Caco-2 (cell line): ENCODE measurements around the gene SMIM45.

Experiments
- BruUV-seq: library from RNA; stranded (reverse); fragments of 400-500 nt; replicated peaks from 2 replicates; lab custom pipeline; 2021; lab: Mats Ljungman, UMichigan
- CTCF ChIA-PET: fragments of 300-600 bp; sonication (Branson Sonifier 250); formaldehyde crosslinking; loops from one replicate; lab custom pipeline; 2022; ENCODE audit warnings: antibody characterized with exemption; lab: Charles Lee
- POLR2A ChIA-PET: fragments of 300-600 bp; sonication (Branson Sonifier 250); formaldehyde crosslinking; loops from one replicate; lab custom pipeline; 2022; ENCODE audit warnings: antibody characterized with exemption; lab: Charles Lee
- DNase-seq, 2 experiments: peaks; one replicate each; pipeline versions ENCODE4 v3.0.0 to v3.0.0-alpha.2; 2020 to 2022
- H3K27me3 ChIP-seq: replicated peaks from 2 replicates; pipeline ENCODE4 v1.6.0; 2011; ENCODE audit warnings: low read length; ENCODE audit not compliant: control insufficient read depth, insufficient read depth
- H3K36me3 ChIP-seq: 2 replicates; pipeline ENCODE4 v1.5.1; 2011; ENCODE audit warnings: low read length; ENCODE audit not compliant: control insufficient read depth, insufficient read depth
- H3K4me1 ChIP-seq: fragments of 250-450 bp; sonication (Bioruptor Pico); 2 replicates; pipeline ENCODE4 v1.5.1; 2020; ENCODE audit warnings: mild to moderate bottlenecking
- H3K4me3 ChIP-seq: 2 replicates; pipeline ENCODE4 v1.5.1; 2011; ENCODE audit warnings: low read depth, mild to moderate bottlenecking, control low read depth, low read length
- H3K9me3 ChIP-seq: fragments of 250-450 bp; sonication (Bioruptor Pico); 2 replicates; pipeline ENCODE4 v1.5.1; 2020; ENCODE audit warnings: mild to moderate bottlenecking, moderate library complexity
- H3K27ac Mint-ChIP-seq: one replicate; pipeline ENCODE4 v1.8.0; 2022; ENCODE audit warnings: mixed read lengths; ENCODE audit not compliant: unreplicated experiment
- H3K27me3 Mint-ChIP-seq: one replicate; pipeline ENCODE4 v1.8.0; 2022; ENCODE audit warnings: mixed read lengths; ENCODE audit not compliant: insufficient read depth, unreplicated experiment
- H3K36me3 Mint-ChIP-seq: one replicate; pipeline ENCODE4 v1.8.0; 2022; ENCODE audit warnings: mild to moderate bottlenecking, mixed read lengths; ENCODE audit not compliant: insufficient read depth, unreplicated experiment
- H3K4me1 Mint-ChIP-seq: one replicate; pipeline ENCODE4 v1.8.0; 2022; ENCODE audit warnings: low read depth, mixed read lengths; ENCODE audit not compliant: unreplicated experiment
- H3K4me3 Mint-ChIP-seq: one replicate; pipeline ENCODE4 v1.8.0; 2022; ENCODE audit warnings: mild to moderate bottlenecking, moderate library complexity, mixed read lengths; ENCODE audit not compliant: unreplicated experiment
- H3K9me3 Mint-ChIP-seq: one replicate; pipeline ENCODE4 v1.8.0; 2022; ENCODE audit warnings: mixed read lengths; ENCODE audit not compliant: unreplicated experiment
- intact Hi-C: fragments of 100-400 bp; cut with micrococcal nuclease; formaldehyde crosslinking; loops from one replicate; pipeline ENCODE4 v1.10.0; 2022; ENCODE audit not compliant: unreplicated experiment
- TF ChIP-seq, protein P1 (sequence below), 2 experiments: fragments of 200-600 bp in 1 of 2; IDR thresholded peaks; 1 replicate in 1 of 2; 2 replicates in 1 of 2; pipeline versions ENCODE4 v1.5.1 to v1.8.0; 2011 to 2022; ENCODE audit warnings: antibody characterized with exemption in 1 of 2, control low read depth in 1 of 2, inconsistent platforms in 1 of 2, low read depth in 1 of 2, low read length in 1 of 2, mild to moderate bottlenecking in 1 of 2, moderate library complexity in 1 of 2; ENCODE audit not compliant: insufficient read depth in 1 of 2, severe bottlenecking in 1 of 2, unreplicated experiment in 1 of 2

Gene SMIM45

DNA sequence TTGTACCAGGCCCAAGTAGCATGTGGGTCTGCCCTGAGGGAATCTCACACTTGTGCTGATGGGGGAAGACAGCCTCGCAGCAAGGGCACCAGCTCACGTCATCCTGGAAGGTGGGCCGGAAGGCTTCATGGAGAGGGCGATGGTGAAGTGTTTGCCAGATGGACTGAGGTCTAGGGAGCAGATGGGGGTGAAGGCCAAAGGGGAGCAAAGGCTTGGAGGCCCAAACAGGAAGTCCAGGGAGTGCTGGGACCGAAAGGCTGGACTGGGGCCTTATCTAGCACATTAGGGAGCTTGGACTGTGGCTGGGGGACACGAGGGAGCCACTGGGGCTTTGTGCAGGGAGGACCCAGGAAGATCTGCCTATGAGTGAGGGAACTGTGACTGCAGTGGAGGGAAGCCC, 24.1 kb upstream of the SMIM45 start:
- POLR2A ChIA-PET: interaction anchor here (0.8 kb wide), 1 partner anchor 127 kb away, joined by 4 read pairs; the partner anchor contains the start of gene CCDC134
- intact Hi-C loops: loop anchor here (1.0 kb wide), 1 partner anchor 18 kb away; no protein-coding TSS in a partner anchor

DNA sequence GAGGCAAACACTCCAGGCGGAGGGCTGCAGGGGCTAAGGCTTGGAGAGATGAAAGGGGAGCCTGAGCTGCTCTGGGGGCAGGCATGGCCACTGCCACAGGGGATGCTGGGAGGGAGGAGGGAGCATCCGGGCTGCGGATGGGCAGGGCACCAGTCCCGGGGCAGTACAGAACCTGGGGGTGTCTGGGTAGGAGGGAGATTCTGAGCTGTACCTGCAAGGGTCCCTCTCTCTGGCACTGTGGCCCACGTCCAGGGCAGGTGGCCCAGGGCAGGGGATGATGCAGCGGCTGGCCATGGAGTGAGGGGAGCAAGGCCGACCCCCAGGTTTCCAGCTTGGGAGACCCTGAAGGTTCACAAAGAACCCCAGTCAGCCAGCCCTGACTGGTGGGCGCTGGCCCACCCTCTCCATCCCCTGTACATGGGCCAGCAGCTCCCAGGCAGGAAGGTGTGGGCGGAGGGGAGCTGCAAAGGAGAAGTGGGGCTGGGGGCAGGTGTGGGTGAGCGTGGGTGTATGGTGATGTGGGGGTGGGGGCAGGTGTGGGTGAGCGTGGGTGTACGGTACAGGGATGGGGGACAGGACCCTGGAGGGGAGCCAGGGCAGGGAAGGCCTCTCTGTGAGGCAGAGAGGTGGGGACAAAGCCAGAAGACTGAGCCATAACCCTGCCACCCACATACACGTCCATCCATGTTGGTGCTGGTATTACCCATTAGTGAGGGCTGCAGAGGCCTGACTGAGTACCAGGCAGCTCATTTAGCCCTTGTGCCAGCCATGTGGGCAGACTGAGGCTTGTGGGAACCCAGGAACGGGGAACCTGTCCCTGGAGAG, 23.1 kb upstream of the SMIM45 start:
- Histone ChIP-seq H3K4me3 (no peak overlapping the region), H3K27me3 (no peaks in the 10 kb centered on the region), H3K36me3 (no peaks in the 10 kb centered on the region), H3K9me3 (no peaks in the 10 kb centered on the region), H3K4me1 (no peaks in the 10 kb centered on the region)
- H3K36me3 Mint-ChIP-seq: peaks cover 45% of the 10 kb centered on the region
- no TSS peak for BruUV-seq
- POLR2A ChIA-PET: interaction anchor here (0.8 kb wide), 1 partner anchor 128 kb away, joined by 4 read pairs; the partner anchor contains the start of gene CCDC134
- no peaks in the 10 kb centered on the region for H3K27me3 Mint-ChIP-seq
- no peak for DNase-seq
- CTCF ChIA-PET: interaction anchor here (1.1 kb wide), 1 partner anchor 232 kb away, joined by 3 read pairs; no protein-coding TSS in a partner anchor
- no peaks in the 10 kb centered on the region for H3K9me3 Mint-ChIP-seq
- intact Hi-C loops: loop anchor here (1.0 kb wide), 1 partner anchor 17 kb away; no protein-coding TSS in a partner anchor
- peak overlapping the region; percentile 42 for H3K27ac Mint-ChIP-seq
- TF ChIP-seq, protein P1, sequence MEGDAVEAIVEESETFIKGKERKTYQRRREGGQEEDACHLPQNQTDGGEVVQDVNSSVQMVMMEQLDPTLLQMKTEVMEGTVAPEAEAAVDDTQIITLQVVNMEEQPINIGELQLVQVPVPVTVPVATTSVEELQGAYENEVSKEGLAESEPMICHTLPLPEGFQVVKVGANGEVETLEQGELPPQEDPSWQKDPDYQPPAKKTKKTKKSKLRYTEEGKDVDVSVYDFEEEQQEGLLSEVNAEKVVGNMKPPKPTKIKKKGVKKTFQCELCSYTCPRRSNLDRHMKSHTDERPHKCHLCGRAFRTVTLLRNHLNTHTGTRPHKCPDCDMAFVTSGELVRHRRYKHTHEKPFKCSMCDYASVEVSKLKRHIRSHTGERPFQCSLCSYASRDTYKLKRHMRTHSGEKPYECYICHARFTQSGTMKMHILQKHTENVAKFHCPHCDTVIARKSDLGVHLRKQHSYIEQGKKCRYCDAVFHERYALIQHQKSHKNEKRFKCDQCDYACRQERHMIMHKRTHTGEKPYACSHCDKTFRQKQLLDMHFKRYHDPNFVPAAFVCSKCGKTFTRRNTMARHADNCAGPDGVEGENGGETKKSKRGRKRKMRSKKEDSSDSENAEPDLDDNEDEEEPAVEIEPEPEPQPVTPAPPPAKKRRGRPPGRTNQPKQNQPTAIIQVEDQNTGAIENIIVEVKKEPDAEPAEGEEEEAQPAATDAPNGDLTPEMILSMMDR (IDR thresholded peaks at IDR 0.05; ENCODE audit: insufficient read depth in 1 of 2, low read depth in 1 of 2, low read length in 1 of 2, severe bottlenecking in 1 of 2, unreplicated experiment in 1 of 2): no peak
- no peak overlapping the region for H3K4me3 Mint-ChIP-seq
- no peaks in the 10 kb centered on the region for H3K4me1 Mint-ChIP-seq

More for the DNA sequence above, 24.1 kb upstream of the SMIM45 start:
- Mint-ChIP-seq H3K27me3 (no peaks in the 10 kb centered on the region), H3K4me3 (peak overlapping the region; percentile 61), H3K36me3 (peaks cover 42% of the 10 kb centered on the region), H3K27ac (peak overlapping the region; percentile 42), H3K9me3 (no peaks in the 10 kb centered on the region), H3K4me1 (no peaks in the 10 kb centered on the region)
- Histone ChIP-seq H3K4me3 (no peak overlapping the region), H3K4me1 (no peaks in the 10 kb centered on the region), H3K9me3 (no peaks in the 10 kb centered on the region), H3K36me3 (no peaks in the 10 kb centered on the region), H3K27me3 (no peaks in the 10 kb centered on the region)
- no peak for DNase-seq
- CTCF ChIA-PET: interaction anchor here (1.1 kb wide), 1 partner anchor 231 kb away, joined by 3 read pairs; no protein-coding TSS in a partner anchor
- BruUV-seq: no TSS peak
- TF ChIP-seq, protein P1 (IDR thresholded peaks at IDR 0.05; ENCODE audit: insufficient read depth in 1 of 2, low read depth in 1 of 2, low read length in 1 of 2, severe bottlenecking in 1 of 2, unreplicated experiment in 1 of 2): no peak

DNA sequence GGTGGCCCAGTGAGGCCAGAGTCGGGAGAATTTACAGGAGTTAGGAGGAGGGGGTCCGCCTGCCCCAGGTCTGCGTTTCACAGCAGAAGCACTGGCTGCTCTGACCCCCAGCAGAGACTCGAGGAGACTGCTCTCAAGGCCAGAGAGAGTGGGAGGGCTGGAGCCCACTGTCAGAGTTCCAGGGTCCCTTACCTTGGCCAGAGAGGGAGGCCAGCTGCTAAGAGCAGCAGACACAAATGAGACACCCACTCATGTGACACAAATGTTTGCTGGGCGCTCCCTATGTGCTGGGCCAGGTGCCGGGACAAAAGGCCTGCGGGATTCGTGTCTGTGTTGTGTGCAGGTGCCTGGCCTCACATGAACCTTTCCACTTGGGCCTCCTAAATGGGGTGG, 22.5 kb upstream of the SMIM45 start:
- Mint-ChIP-seq H3K27ac (peak overlapping the region; percentile 15), H3K27me3 (no peaks in the 10 kb centered on the region), H3K9me3 (no peaks in the 10 kb centered on the region), H3K36me3 (peaks cover 51% of the 10 kb centered on the region), H3K4me3 (no peak overlapping the region), H3K4me1 (no peaks in the 10 kb centered on the region)
- H3K9me3 ChIP-seq: no peaks in the 10 kb centered on the region
- DNase-seq: no peak
- H3K27me3 ChIP-seq: no peaks in the 10 kb centered on the region
- ChIA-PET CTCF (no interaction called here), POLR2A (no interaction called here)
- BruUV-seq: no TSS peak
- H3K36me3 ChIP-seq: no peaks in the 10 kb centered on the region
- H3K4me3 ChIP-seq: no peak overlapping the region
- TF ChIP-seq, protein P1 (IDR thresholded peaks at IDR 0.05; ENCODE audit: insufficient read depth in 1 of 2, low read depth in 1 of 2, low read length in 1 of 2, severe bottlenecking in 1 of 2, unreplicated experiment in 1 of 2): no peak
- no peaks in the 10 kb centered on the region for H3K4me1 ChIP-seq
- intact Hi-C loops: no loop called here
